H1 (cell line): Measurements from ENCODE around the gene NIPSNAP2. TPM values are rescaled to one million over a fixed set of nuclear protein-coding genes. Genes with fewer than 3 reads are reported as not detected.

ENCODE experiments used
- CTCF ChIA-PET: fragments of 300-600 bp; sonication (Branson Sonifier 250); formaldehyde crosslinking; loops from one replicate; lab custom pipeline; 2021; ENCODE audit not compliant: partially characterized antibody; lab: Charles Lee
- POLR2A ChIA-PET: fragments of 300-600 bp; sonication (Branson Sonifier 250); formaldehyde crosslinking; loops from one replicate; lab custom pipeline; 2021; ENCODE audit warnings: inconsistent platforms; ENCODE audit not compliant: partially characterized antibody; lab: Charles Lee
- DNase-seq, 2 experiments: peaks; one replicate each; pipeline versions ENCODE4 v3.0.0 to v3.0.0-alpha.2; 2010 to 2022; ENCODE audit warnings: low spot score in 2 of 2, low read depth in 1 of 2, mixed read lengths in 1 of 2
- FAIRE-seq: peaks from 2 replicates; lab custom pipeline; 2011; peaks lifted over from hg19 to GRCh38; lab: Jason Lieb, UNC
- H2AFZ ChIP-seq: 2 replicates; pipeline ENCODE4 v1.8.1; 2012; ENCODE audit warnings: low read length, inconsistent platforms
- H2AK5ac ChIP-seq: 2 replicates; pipeline ENCODE4 v1.6.1; 2013; ENCODE audit warnings: low read depth, low read length
- H2BK120ac ChIP-seq: replicated peaks from 2 replicates; pipeline ENCODE3; 2013; ENCODE audit warnings: low read depth, low read length, inconsistent platforms
- H2BK12ac ChIP-seq: 2 replicates; pipeline ENCODE4 v1.6.1; 2013; ENCODE audit warnings: low read depth, low read length
- H2BK15ac ChIP-seq: 2 replicates; pipeline ENCODE4 v1.6.1; 2013; ENCODE audit warnings: low read length
- H2BK20ac ChIP-seq: 2 replicates; pipeline ENCODE4 v1.6.1; 2013; ENCODE audit warnings: low read length
- H2BK5ac ChIP-seq: 2 replicates; pipeline ENCODE4 v1.6.1; 2013; ENCODE audit warnings: low read depth, low read length
- H3K14ac ChIP-seq: 2 replicates; pipeline ENCODE4 v1.6.1; 2013; ENCODE audit warnings: inconsistent platforms; ENCODE audit not compliant: insufficient read length
- H3K18ac ChIP-seq: 2 replicates; pipeline ENCODE4 v1.6.1; 2013; ENCODE audit warnings: low read length; ENCODE audit errors: extremely low read depth
- H3K23ac ChIP-seq: 2 replicates; pipeline ENCODE4 v1.6.1; 2013; ENCODE audit warnings: inconsistent platforms; ENCODE audit not compliant: insufficient read length
- H3K23me2 ChIP-seq: 2 replicates; pipeline ENCODE4 v1.6.1; 2013; ENCODE audit warnings: low read depth, low read length
- H3K27ac ChIP-seq: 2 replicates; pipeline ENCODE4 v1.6.1; 2011; ENCODE audit warnings: low read depth, low read length, inconsistent platforms
- H3K27me3 ChIP-seq, 4 experiments: replicated peaks in 1 of 4; 1 replicate in 1 of 4; 2 replicates in 3 of 4; pipeline versions ENCODE4 v1.6.1 to v1.8.1; 2011 to 2013; ENCODE audit warnings: low read length in 3 of 4, mild to moderate bottlenecking in 3 of 4, inconsistent platforms in 2 of 4, mixed read lengths in 2 of 4, moderate library complexity in 1 of 4; ENCODE audit not compliant: control insufficient read depth in 3 of 4, insufficient read depth in 3 of 4; ENCODE audit errors: extremely low read depth in 1 of 4
- H3K36me3 ChIP-seq, 4 experiments: 2 replicates each; pipeline versions ENCODE4 v1.6.1 to v1.8.1; 2011 to 2013; ENCODE audit warnings: mild to moderate bottlenecking in 4 of 4, low read length in 3 of 4, moderate library complexity in 2 of 4, control low read depth in 1 of 4, inconsistent platforms in 1 of 4; ENCODE audit not compliant: insufficient read depth in 4 of 4, control insufficient read depth in 2 of 4
- H3K4ac ChIP-seq: replicated peaks from 2 replicates; pipeline ENCODE3; 2013; ENCODE audit warnings: low read length, low read depth, mixed read lengths, inconsistent platforms; ENCODE audit not compliant: insufficient read length
- H3K4me1 ChIP-seq, 4 experiments: replicated peaks in 1 of 4; 1 replicate in 1 of 4; 2 replicates in 3 of 4; pipeline versions ENCODE4 v1.6.1 to v1.8.1; 2011 to 2013; ENCODE audit warnings: low read length in 3 of 4, inconsistent platforms in 2 of 4, mixed read lengths in 1 of 4; ENCODE audit not compliant: insufficient read depth in 4 of 4, control insufficient read depth in 3 of 4
- H3K4me2 ChIP-seq, 2 experiments: 2 replicates each; pipeline versions ENCODE4 v1.6.1 to v1.8.1; 2011 to 2013; ENCODE audit warnings: low read depth in 2 of 2, low read length in 2 of 2, control low read depth in 1 of 2, inconsistent platforms in 1 of 2, mild to moderate bottlenecking in 1 of 2; ENCODE audit not compliant: insufficient read depth in 1 of 2
- H3K4me3 ChIP-seq, 4 experiments: fragments of 200-600, 300-600 bp in 1 of 4; sonication (generic), shearing (Covaris generic), sonication (Bioruptor Twin) in 1 of 4; 2 replicates each; pipeline versions ENCODE4 v1.5.1 to v1.8.1; 2011 to 2016; ENCODE audit warnings: low read length in 4 of 4, low read depth in 3 of 4, control low read depth in 2 of 4, inconsistent platforms in 2 of 4, mild to moderate bottlenecking in 2 of 4, mixed read lengths in 1 of 4, moderate library complexity in 1 of 4; ENCODE audit not compliant: insufficient read depth in 2 of 4; ENCODE audit errors: extremely low read depth in 1 of 4
- H3K56ac ChIP-seq: replicated peaks from 2 replicates; pipeline ENCODE3; 2013; ENCODE audit warnings: low read depth, mild to moderate bottlenecking, mixed read lengths, low read length, inconsistent platforms; ENCODE audit not compliant: insufficient read length
- H3K79me1 ChIP-seq: 2 replicates; pipeline ENCODE4 v1.6.1; 2013; ENCODE audit warnings: low read depth, low read length, control low read depth
- H3K79me2 ChIP-seq, 2 experiments: 2 replicates each; pipeline versions ENCODE4 v1.6.1 to v1.8.1; 2012 to 2013; ENCODE audit warnings: low read length in 2 of 2, mild to moderate bottlenecking in 2 of 2, inconsistent platforms in 1 of 2; ENCODE audit not compliant: insufficient read depth in 2 of 2, control insufficient read depth in 1 of 2
- H3K9ac ChIP-seq, 4 experiments: replicated peaks in 1 of 4; 1 replicate in 1 of 4; 2 replicates in 3 of 4; pipeline versions ENCODE4 v1.6.1 to v1.8.1; 2011 to 2013; ENCODE audit warnings: low read depth in 3 of 4, low read length in 3 of 4, control low read depth in 2 of 4, mild to moderate bottlenecking in 2 of 4, moderate library complexity in 2 of 4, inconsistent platforms in 1 of 4; ENCODE audit errors: extremely low read depth in 1 of 4
- H3K9me3 ChIP-seq, 2 experiments: 2 replicates each; pipeline versions ENCODE4 v1.6.1 to v1.8.1; 2012 to 2013; ENCODE audit warnings: mild to moderate bottlenecking in 2 of 2, moderate library complexity in 2 of 2, control low read depth in 1 of 2, inconsistent platforms in 1 of 2, low read depth in 1 of 2, low read length in 1 of 2, mixed read lengths in 1 of 2; ENCODE audit not compliant: insufficient read depth in 2 of 2
- H4K20me1 ChIP-seq, 2 experiments: replicated peaks in 1 of 2; 2 replicates each; pipeline versions ENCODE3 to v1.8.1; 2011 to 2013; ENCODE audit warnings: inconsistent platforms in 2 of 2, low read length in 2 of 2, mild to moderate bottlenecking in 1 of 2; ENCODE audit not compliant: insufficient read depth in 2 of 2, control insufficient read depth in 1 of 2
- H4K5ac ChIP-seq: 2 replicates; pipeline ENCODE4 v1.6.1; 2013; ENCODE audit warnings: low read length, low read depth, mixed read lengths, inconsistent platforms; ENCODE audit not compliant: insufficient read length
- H4K8ac ChIP-seq: 2 replicates; pipeline ENCODE4 v1.8.0; 2013; ENCODE audit warnings: mild to moderate bottlenecking, moderate library complexity, low read length, inconsistent platforms; ENCODE audit not compliant: insufficient read depth; ENCODE audit errors: extremely low read depth
- H4K91ac ChIP-seq: replicated peaks from 2 replicates; pipeline ENCODE3; 2013; ENCODE audit warnings: low read length, mixed read lengths, inconsistent platforms; ENCODE audit not compliant: insufficient read length
- SRF ChIP-seq: IDR thresholded peaks from 2 replicates; pipeline ENCODE4 v1.6.1; 2011; ENCODE audit warnings: mild to moderate bottlenecking, low read depth, low read length, moderate library complexity
- WGBS, 2 experiments: shearing (Covaris generic) in 1 of 2; methylation state at CpG; one replicate each; pipeline versions ENCODE4 v1.1.6 to v1.1.7; 2013 to 2015; ENCODE audit warnings: low lambda C conversion rate in 2 of 2, mixed read lengths in 2 of 2, inconsistent platforms in 1 of 2, low coverage in 1 of 2, missing lambda C conversion rate in 1 of 2; ENCODE audit not compliant: insufficient replicate concordance in 2 of 2, insufficient coverage in 1 of 2, insufficient read length in 1 of 2; ENCODE audit errors: extremely low coverage in 1 of 2, missing lambda C conversion rate in 1 of 2; 5-methylcytosine and 5-hydroxymethylcytosine counted together
- polyA plus RNA-seq, 7 experiments: library from polyadenylated mRNA; depleted of rRNA in 3 of 7; stranded (reverse) in 5 of 7; unstranded in 2 of 7; fragments of >200 nt in 5 of 7; fragments of 200-250 nt in 2 of 7; gene quantifications; 1 replicate in 5 of 7; 2 replicates in 1 of 7; 4 replicates in 1 of 7; pipeline versions ENCODE4 v1.2.1 to v1.2.3, GENCODE V29; 2011 to 2013; ENCODE audit warnings: missing spikeins in 2 of 7, mixed read lengths in 2 of 7
- total RNA-seq: library from RNA; stranded (reverse); fragmentation: NEBNext Ultra II Directional; extraction: Animal tissue kit (Norgen Biotek cat#: 25700); gene quantifications from 2 replicates; pipeline ENCODE4 v1.2.1, GENCODE V29; 2021

NIPSNAP2 gene
- total and polyA plus RNA-seq, 2 of the 8 experiments (the other 6 are each of a cell fraction or from before 2014, with no cell fraction given): 31.1 to 45.2 TPM

- FAIRE-seq: no peak
- no peak for TF ChIP-seq SRF
Observed at GRCh38 chr7:55946545-55946944, 17.8 kb upstream of the NIPSNAP2 start.

More at GRCh38 chr7:55946545-55946944, 17.8 kb upstream of the NIPSNAP2 start:
- POLR2A ChIA-PET: no interaction called here
- WGBS, 2 experiments: 95% methylated on average over 5 of the region's 5 CpGs; no CpG with 5 or more reads in 1 of the 2 experiments
- Histone ChIP-seq H3K4ac (no peak overlapping the region), H2BK120ac (no peak overlapping the region), H3K23me2 (no peaks in the 10 kb centered on the region), H2AK5ac (no peak overlapping the region), H3K36me3 (no peaks in the 10 kb centered on the region), H4K20me1 (no peaks in the 10 kb centered on the region), H2BK5ac (no peak overlapping the region), H3K4me1 (no peaks in the 10 kb centered on the region), H2BK12ac (no peak overlapping the region), H4K91ac (no peak overlapping the region), H3K79me2 (no peaks in the 10 kb centered on the region), H2AFZ (no peak overlapping the region), H3K79me1 (no peaks in the 10 kb centered on the region), H3K14ac (no peak overlapping the region), H3K9ac (no peak overlapping the region), H3K23ac (no peak overlapping the region), H2BK20ac (no peak overlapping the region), H3K4me3 (no peak overlapping the region), H4K5ac (no peak overlapping the region), H3K4me2 (no peak overlapping the region), H4K8ac (no peak overlapping the region), H3K9me3 (no peaks in the 10 kb centered on the region), H3K27me3 (no peaks in the 10 kb centered on the region; a peak in 1 of 7 replicates), H3K18ac (no peak overlapping the region), H2BK15ac (no peak overlapping the region), H3K27ac (no peak overlapping the region), H3K56ac (no peak overlapping the region)
- DNase-seq: no peak
- CTCF ChIA-PET: no interaction called here
